ENCODE measurements around the gene RAB10.

DNA sequence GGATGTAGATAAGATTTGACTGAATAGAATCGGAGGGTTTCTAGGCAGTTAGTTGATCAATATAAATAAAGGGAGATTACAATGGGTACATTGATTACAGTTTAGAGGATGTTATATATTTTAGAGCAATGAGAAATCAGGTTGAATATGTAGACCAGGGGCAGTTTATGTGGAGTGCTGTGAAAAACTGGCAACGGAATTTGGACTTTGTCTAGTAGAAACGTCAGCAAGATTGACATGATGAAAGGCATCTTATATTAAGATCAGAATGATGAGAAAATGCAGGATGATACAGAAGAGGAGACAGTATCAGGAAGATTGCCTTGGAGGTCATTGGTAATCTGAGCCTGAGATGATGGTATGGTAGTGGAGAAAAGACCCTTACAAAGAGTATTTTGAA, 39.9 kb downstream of the RAB10 start:
- TF ChIP-seq POLR2A (IDR thresholded peaks at IDR 0.05) = no peak
- TF ChIP-seq, protein P1, sequence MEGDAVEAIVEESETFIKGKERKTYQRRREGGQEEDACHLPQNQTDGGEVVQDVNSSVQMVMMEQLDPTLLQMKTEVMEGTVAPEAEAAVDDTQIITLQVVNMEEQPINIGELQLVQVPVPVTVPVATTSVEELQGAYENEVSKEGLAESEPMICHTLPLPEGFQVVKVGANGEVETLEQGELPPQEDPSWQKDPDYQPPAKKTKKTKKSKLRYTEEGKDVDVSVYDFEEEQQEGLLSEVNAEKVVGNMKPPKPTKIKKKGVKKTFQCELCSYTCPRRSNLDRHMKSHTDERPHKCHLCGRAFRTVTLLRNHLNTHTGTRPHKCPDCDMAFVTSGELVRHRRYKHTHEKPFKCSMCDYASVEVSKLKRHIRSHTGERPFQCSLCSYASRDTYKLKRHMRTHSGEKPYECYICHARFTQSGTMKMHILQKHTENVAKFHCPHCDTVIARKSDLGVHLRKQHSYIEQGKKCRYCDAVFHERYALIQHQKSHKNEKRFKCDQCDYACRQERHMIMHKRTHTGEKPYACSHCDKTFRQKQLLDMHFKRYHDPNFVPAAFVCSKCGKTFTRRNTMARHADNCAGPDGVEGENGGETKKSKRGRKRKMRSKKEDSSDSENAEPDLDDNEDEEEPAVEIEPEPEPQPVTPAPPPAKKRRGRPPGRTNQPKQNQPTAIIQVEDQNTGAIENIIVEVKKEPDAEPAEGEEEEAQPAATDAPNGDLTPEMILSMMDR (IDR thresholded peaks at IDR 0.05) = no peak

All from Peyer's patch (tissue), 4 donors.